Measurements from ENCODE around the gene RPS29. TPM values are rescaled to one million over a fixed set of nuclear protein-coding genes. Genes with fewer than 3 reads are reported as not detected.

The RPS29 gene
- total and polyA plus RNA-seq, 9 of the 15 experiments (the other 6 are each of a cell fraction or from before 2014, with no cell fraction given): 1,545 to 5,012 (median 2,448) TPM

GRCh38 chr14:49598485-49599300, 12.5 kb upstream of the RPS29 start, which contains the start of gene LRR1 (continued):
- TF ChIP-seq TRIM25 (IDR thresholded peaks at IDR 0.05; ENCODE audit: borderline replicate concordance) (no peak), LCOR (CRISPR knock-in tag; IDR thresholded peaks at IDR 0.05) (no peak; the same call in 1 of the 2 replicates), HIVEP1 (CRISPR knock-in tag; IDR thresholded peaks at IDR 0.05) (no peak), SRSF7 (optimal IDR thresholded peaks at IDR 0.05; ENCODE audit: low read depth, low read length) (no peak), CBX2 (IDR thresholded peaks at IDR 0.05; ENCODE audit: insufficient read depth, low read length, poor library complexity, severe bottlenecking) (no peak), ZNF41 (CRISPR knock-in tag; conservative IDR thresholded peaks at IDR 0.05) (no peak), THRA (IDR thresholded peaks at IDR 0.05) (no peak), POLR2H (tag; IDR thresholded peaks at IDR 0.05; ENCODE audit: low read depth) (peak; percentile 85), ETV1 (tag; conservative IDR thresholded peaks at IDR 0.05; ENCODE audit: low read depth) (no peak), ZNF696 (CRISPR knock-in tag; conservative IDR thresholded peaks at IDR 0.05) (no peak)
- TF ChIP-seq, protein P1, sequence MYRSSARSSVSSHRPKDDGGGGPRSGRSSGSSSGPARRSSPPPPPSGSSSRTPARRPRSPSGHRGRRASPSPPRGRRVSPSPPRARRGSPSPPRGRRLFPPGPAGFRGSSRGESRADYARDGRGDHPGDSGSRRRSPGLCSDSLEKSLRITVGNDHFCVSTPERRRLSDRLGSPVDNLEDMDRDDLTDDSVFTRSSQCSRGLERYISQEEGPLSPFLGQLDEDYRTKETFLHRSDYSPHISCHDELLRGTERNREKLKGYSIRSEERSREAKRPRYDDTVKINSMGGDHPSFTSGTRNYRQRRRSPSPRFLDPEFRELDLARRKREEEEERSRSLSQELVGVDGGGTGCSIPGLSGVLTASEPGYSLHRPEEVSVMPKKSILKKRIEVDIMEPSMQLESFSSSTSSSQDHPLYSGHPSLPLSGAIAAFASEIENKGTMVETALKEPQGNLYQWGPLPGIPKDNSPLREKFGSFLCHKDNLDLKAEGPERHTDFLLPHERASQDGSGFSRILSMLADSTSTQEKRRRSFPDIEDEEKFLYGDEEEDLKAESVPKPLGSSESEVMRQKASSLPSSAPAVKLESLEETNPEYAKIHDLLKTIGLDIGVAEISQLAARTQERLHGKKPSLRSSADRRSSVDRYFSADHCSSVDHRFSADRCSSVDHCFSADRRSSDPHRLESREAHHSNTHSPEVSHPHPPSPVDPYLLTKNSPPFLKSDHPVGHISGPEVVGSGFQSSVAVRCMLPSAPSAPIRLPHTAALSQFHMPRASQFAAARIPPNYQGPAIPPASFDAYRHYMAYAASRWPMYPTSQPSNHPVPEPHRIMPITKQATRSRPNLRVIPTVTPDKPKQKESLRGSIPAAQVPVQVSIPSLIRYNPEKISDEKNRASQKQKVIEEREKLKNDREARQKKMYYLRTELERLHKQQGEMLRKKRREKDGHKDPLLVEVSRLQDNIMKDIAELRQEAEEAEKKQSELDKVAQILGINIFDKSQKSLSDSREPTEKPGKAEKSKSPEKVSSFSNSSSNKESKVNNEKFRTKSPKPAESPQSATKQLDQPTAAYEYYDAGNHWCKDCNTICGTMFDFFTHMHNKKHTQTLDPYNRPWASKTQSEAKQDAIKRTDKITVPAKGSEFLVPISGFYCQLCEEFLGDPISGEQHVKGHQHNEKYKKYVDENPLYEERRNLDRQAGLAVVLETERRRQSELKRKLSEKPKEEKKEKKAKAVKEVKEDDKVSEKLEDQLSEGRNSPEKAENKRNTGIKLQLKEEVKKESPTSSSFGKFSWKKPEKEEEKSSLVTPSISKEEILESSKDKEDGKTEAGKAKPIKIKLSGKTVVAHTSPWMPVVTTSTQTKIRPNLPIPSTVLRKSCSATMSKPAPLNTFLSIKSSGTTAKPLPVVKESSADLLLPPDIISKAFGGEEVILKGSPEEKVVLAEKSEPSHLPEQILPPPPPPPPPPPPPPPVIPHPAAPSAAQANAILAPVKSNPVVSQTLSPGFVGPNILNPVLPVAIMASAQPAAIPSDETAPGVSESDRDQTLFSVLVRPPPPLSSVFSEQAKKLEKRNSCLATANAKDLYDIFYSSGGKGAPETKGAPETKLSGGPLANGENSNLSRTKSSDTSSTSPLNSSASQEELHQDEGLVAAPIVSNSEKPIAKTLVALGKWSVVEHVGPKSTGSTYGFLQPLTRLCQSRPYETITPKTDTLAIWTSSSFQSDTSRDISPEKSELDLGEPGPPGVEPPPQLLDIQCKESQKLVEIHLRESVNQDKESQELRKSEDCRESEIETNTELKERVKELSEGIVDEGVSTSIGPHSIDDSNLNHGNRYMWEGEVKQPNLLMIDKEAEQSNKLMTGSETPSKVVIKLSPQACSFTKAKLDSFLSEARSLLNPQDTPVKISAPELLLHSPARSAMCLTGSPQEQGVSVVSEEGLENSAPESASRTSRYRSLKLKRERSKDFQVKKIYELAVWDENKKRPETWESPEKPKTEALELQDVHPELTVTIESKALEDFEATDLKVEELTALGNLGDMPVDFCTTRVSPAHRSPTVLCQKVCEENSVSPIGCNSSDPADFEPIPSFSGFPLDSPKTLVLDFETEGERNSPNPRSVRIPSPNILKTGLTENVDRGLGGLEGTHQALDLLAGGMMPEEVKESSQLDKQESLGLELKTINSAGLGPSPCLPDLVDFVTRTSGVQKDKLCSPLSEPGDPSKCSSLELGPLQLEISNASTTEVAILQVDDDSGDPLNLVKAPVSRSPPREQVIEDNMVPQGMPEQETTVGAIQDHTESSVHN (IDR thresholded peaks at IDR 0.05; ENCODE audit: borderline replicate concordance in 1 of 2, low read depth in 1 of 2): no peak
- TF ChIP-seq, protein P2, sequence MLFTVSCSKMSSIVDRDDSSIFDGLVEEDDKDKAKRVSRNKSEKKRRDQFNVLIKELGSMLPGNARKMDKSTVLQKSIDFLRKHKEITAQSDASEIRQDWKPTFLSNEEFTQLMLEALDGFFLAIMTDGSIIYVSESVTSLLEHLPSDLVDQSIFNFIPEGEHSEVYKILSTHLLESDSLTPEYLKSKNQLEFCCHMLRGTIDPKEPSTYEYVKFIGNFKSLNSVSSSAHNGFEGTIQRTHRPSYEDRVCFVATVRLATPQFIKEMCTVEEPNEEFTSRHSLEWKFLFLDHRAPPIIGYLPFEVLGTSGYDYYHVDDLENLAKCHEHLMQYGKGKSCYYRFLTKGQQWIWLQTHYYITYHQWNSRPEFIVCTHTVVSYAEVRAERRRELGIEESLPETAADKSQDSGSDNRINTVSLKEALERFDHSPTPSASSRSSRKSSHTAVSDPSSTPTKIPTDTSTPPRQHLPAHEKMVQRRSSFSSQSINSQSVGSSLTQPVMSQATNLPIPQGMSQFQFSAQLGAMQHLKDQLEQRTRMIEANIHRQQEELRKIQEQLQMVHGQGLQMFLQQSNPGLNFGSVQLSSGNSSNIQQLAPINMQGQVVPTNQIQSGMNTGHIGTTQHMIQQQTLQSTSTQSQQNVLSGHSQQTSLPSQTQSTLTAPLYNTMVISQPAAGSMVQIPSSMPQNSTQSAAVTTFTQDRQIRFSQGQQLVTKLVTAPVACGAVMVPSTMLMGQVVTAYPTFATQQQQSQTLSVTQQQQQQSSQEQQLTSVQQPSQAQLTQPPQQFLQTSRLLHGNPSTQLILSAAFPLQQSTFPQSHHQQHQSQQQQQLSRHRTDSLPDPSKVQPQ (CRISPR knock-in tag; IDR thresholded peaks at IDR 0.05; ENCODE audit: borderline replicate concordance): no peak
